Small intestine (tissue), 7 donors: Measurements from ENCODE around the gene PCBP3. TPM values are rescaled to one million over a fixed set of nuclear protein-coding genes. Genes with fewer than 3 reads are reported as not detected.
"Not testable (repeated sequence)": the region's sequence is repeated elsewhere in the genome, so short reads cannot be mapped to it uniquely, and the experiment has no call there.

Source experiments
- DNase-seq, 2 donors: peaks; one replicate each; pipeline versions ENCODE4 v3.0.0 to v3.0.0-alpha.2; 2013
- FAIRE-seq: peaks from 2 replicates; lab custom pipeline; 2012; peaks lifted over from hg19 to GRCh38; lab: Jason Lieb, UNC
- H3K27ac ChIP-seq, 3 donors: one replicate each; pipeline ENCODE4 v1.5.1; 2013; ENCODE audit warnings: low read length in 2 of 3, mild to moderate bottlenecking in 2 of 3, control low read depth in 1 of 3, inconsistent platforms in 1 of 3, low read depth in 1 of 3, moderate library complexity in 1 of 3
- H3K27me3 ChIP-seq, 3 donors: one replicate each; pipeline ENCODE4 v1.6.1; 2013; ENCODE audit warnings: low read length in 3 of 3, inconsistent platforms in 1 of 3; ENCODE audit not compliant: control insufficient read depth in 3 of 3, insufficient read depth in 3 of 3
- H3K36me3 ChIP-seq, 3 donors: one replicate each; pipeline ENCODE4 v1.6.1; 2013; ENCODE audit warnings: low read length in 3 of 3, inconsistent platforms in 1 of 3, low read depth in 1 of 3, mild to moderate bottlenecking in 1 of 3, moderate library complexity in 1 of 3; ENCODE audit not compliant: control insufficient read depth in 3 of 3, insufficient read depth in 2 of 3
- H3K4me1 ChIP-seq, 3 donors: one replicate each; pipeline ENCODE4 v1.6.1; 2013; ENCODE audit warnings: low read length in 2 of 3, inconsistent platforms in 1 of 3, low read depth in 1 of 3, mild to moderate bottlenecking in 1 of 3, moderate library complexity in 1 of 3; ENCODE audit not compliant: control insufficient read depth in 3 of 3, insufficient read depth in 2 of 3
- H3K4me3 ChIP-seq, 3 donors: one replicate each; pipeline ENCODE4 v1.5.1; 2013; ENCODE audit warnings: low read length in 3 of 3, control low read depth in 1 of 3, inconsistent platforms in 1 of 3, low read depth in 1 of 3, mild to moderate bottlenecking in 1 of 3, moderate library complexity in 1 of 3
- H3K9me3 ChIP-seq, 2 donors: one replicate each; pipeline ENCODE4 v1.6.1; 2013; ENCODE audit warnings: low read depth in 1 of 2, low read length in 1 of 2; ENCODE audit not compliant: control insufficient read depth in 2 of 2, insufficient read depth in 1 of 2
- WGBS, 3 donors: extraction: QIAGEN DNeasy Blood & Tissue Kit; methylation state at CpG; one replicate each; pipeline ENCODE4 v1.1.7; 2013; 5-methylcytosine and 5-hydroxymethylcytosine counted together
- polyA plus RNA-seq, 4 donors: library from polyadenylated mRNA; stranded (reverse) in 3 of 4; unstranded in 1 of 4; fragments of 200-250 nt in 3 of 4; fragments of 120-200 nt in 1 of 4; gene quantifications; one replicate each; pipeline versions ENCODE4 v1.2.1 to v1.2.3, GENCODE V29; 2013
- donor health status: healthy with polysubstance abuse.
- donor health status: control.
- donor health status: control.
- donor health status: Bipolar disorder and iron deficiency.
- donor health status: healthy.

The PCBP3 gene
- polyA plus RNA-seq, 4 donors, result 0.81 to 8.2 (median 1.0) TPM; not detected in 1

DNA sequence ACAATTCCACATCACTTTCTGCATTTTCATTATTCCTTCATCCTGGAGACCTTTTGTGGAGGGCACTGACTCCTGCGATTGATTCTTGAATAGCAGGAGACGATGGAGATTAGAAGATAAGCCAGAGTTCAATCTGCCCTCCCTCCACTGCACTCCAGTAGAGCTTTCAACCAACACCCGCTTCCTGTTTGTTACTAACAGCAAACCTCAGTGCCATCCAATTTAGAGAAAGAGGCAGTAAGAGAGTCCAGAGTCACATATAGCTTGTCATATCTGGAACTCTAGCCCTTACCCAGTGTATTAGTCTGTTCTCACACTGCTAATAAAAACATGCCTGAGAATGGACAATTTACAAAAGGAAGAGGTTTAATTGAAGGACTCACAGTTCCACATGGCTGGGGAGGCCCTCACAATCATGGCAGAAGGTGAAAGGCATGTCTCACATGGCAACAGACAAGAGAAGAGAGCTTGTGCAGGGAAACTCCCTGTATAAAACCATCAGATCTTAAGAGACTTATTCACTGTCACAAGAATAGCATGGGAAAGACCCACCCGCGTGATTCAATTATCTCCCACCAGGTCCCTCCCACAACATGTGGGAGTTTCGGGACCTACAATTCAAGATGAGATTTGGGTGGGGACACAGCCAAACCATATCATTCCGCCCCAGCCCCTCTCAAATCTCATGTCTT lies 55.9 kb downstream of the PCBP3 start:
- 79 to 85% (median 84%) methylated on average over 7 of the region's 7 CpGs for WGBS, 3 donors

GRCh38 chr21:45699966-45700365 lies 56.4 kb downstream of the PCBP3 start:
- WGBS, 3 donors, result 88 to 93% (median 93%) methylated on average over 1 of the region's 1 CpG
- H3K27ac ChIP-seq, result no peak overlapping the region
- DNase-seq, result no peak
- H3K4me3 ChIP-seq, result no peak overlapping the region
- H3K4me1 ChIP-seq, result no peaks in the 10 kb centered on the region
- no peaks in the 10 kb centered on the region for H3K27me3 ChIP-seq
- no peak for FAIRE-seq
- no peaks in the 10 kb centered on the region for H3K36me3 ChIP-seq
- no peaks in the 10 kb centered on the region for H3K9me3 ChIP-seq

More for the DNA sequence above, 55.9 kb downstream of the PCBP3 start:
- FAIRE-seq, result no peak
- Histone ChIP-seq H3K4me1 (no peaks in the 10 kb centered on the region), H3K27ac (peak overlapping the region in 1 of 3 donors; percentile 14), H3K9me3 (no peaks in the 10 kb centered on the region), H3K36me3 (no peaks in the 10 kb centered on the region), H3K4me3 (no peak overlapping the region), H3K27me3 (no peaks in the 10 kb centered on the region)
- DNase-seq, result no peak

DNA sequence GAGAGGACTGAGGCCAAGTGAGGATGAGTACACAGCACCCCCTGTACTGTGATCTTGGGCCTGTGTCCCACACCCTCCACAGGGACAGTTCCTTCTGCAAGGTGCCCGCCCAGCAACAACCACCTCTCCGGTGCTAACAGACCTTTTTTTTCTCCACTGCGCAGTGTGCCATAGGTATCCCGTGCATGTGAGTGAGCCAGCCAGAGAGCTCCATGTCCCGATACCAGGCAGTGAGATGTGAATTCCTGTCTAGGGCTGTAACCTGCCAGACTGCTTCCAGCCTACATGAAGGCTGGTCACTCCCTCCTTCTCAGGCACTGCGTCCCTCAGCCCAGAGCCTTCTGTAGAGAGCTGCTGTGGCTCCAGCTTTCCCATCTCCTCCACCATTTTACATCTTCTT lies 56.9 kb downstream of the PCBP3 start:
- 85 to 93% (median 91%) methylated on average over 6 of the region's 6 CpGs for WGBS, 3 donors
- Histone ChIP-seq H3K9me3 (no peaks in the 10 kb centered on the region), H3K36me3 (no peaks in the 10 kb centered on the region), H3K27me3 (no peaks in the 10 kb centered on the region), H3K4me1 (no peaks in the 10 kb centered on the region), H3K4me3 (no peak overlapping the region), H3K27ac (no peak overlapping the region)
- FAIRE-seq (no peak), DNase-seq (no peak)

GRCh38 chr21:45704311-45705108 lies 61.0 kb downstream of the PCBP3 start:
- Histone ChIP-seq H3K36me3 (no peaks in the 10 kb centered on the region), H3K4me1 (no peaks in the 10 kb centered on the region), H3K27me3 (no peaks in the 10 kb centered on the region), H3K27ac (no peak overlapping the region), H3K9me3 (no peaks in the 10 kb centered on the region), H3K4me3 (no peak overlapping the region)
- FAIRE-seq, result no peak
- 78 to 83% (median 83%) methylated on average over 13 of the region's 13 CpGs for WGBS, 3 donors
- no peak for DNase-seq

- Histone ChIP-seq H3K9me3 (no peaks in the 10 kb centered on the region), H3K4me3 (no peak overlapping the region), H3K4me1 (no peaks in the 10 kb centered on the region), H3K27me3 (no peaks in the 10 kb centered on the region), H3K27ac (no peak overlapping the region), H3K36me3 (no peaks in the 10 kb centered on the region)
- FAIRE-seq (no peak), DNase-seq (no peak)
- 50 to 61% (median 53%) methylated on average over 1 of the region's 1 CpG for WGBS, 3 donors
Measured at GRCh38 chr21:45706299-45706698, 62.8 kb downstream of the PCBP3 start.

DNA sequence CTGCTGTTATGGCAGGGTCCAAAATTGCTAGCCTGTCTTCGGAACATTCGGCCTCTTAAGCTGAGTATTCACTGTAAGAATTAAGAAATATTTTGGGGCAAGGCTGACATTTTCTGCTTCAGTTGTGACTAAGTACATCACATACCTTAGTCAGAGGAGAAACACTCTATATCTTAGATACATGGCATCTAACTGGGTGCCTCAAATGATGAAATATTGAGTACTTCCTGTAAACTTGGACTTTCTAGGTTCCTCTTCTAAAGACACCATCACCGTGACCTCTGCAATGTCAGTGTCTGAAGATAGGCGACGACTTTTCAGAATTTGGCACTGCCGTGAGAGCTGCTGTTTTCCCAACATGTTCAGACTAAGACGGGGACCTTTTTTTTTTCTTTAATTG lies 65.6 kb downstream of the PCBP3 start:
- WGBS, 3 donors, result 88 to 92% (median 91%) methylated on average over 7 of the region's 7 CpGs
- no peak overlapping the region for H3K4me3 ChIP-seq
- no peak overlapping the region for H3K27ac ChIP-seq
- H3K4me1 ChIP-seq, result no peaks in the 10 kb centered on the region
- DNase-seq (no peak), FAIRE-seq (no peak)
- no peaks in the 10 kb centered on the region for H3K36me3 ChIP-seq
- no peaks in the 10 kb centered on the region for H3K9me3 ChIP-seq
- no peaks in the 10 kb centered on the region for H3K27me3 ChIP-seq

- 78 to 90% (median 84%) methylated on average over 3 of the region's 3 CpGs for WGBS, 3 donors
Measured at GRCh38 chr21:45709696-45710268, 66.3 kb downstream of the PCBP3 start.

DNA sequence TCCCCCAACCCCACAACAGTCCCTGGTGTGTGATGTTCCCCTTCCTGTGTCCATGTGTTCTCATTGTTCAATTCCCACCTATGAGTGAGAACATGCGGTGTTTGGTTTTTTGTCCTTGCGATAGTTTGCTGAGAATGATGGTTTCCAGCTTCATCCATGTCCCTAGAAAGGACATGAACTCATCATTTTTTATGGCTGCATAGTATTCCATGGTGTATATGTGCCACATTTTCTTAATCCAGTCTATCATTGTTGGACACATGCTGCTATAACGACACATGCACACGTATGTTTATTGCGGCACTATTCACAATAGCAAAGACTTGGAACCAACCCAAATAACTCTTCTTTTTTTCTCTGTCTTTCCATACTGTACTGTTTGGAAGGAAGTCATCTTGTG lies 66.8 kb downstream of the PCBP3 start:
- not testable (repeated sequence) for DNase-seq, FAIRE-seq, H3K4me3 ChIP-seq, H3K9me3 ChIP-seq, H3K27me3 ChIP-seq, H3K36me3 ChIP-seq, H3K27ac ChIP-seq, H3K4me1 ChIP-seq
- 81 to 95% (median 93%) methylated on average over 3 of the region's 5 CpGs for WGBS, 3 donors

More at GRCh38 chr21:45709696-45710268, 66.3 kb downstream of the PCBP3 start:
- no peaks in the 10 kb centered on the region for H3K4me1 ChIP-seq
- FAIRE-seq (no peak), DNase-seq (no peak)
- no peaks in the 10 kb centered on the region for H3K36me3 ChIP-seq
- H3K27me3 ChIP-seq, result no peaks in the 10 kb centered on the region
- H3K4me3 ChIP-seq, result no peak overlapping the region
- no peak overlapping the region for H3K27ac ChIP-seq
- H3K9me3 ChIP-seq, result no peaks in the 10 kb centered on the region
